ELR (cell line): ENCODE data around the gene TSPEAR.

Source experiments
- DNase-seq: peaks from one replicate; pipeline ENCODE4 v3.0.0-alpha.2; 2015; ENCODE audit warnings: low read depth

Gene TSPEAR

DNA sequence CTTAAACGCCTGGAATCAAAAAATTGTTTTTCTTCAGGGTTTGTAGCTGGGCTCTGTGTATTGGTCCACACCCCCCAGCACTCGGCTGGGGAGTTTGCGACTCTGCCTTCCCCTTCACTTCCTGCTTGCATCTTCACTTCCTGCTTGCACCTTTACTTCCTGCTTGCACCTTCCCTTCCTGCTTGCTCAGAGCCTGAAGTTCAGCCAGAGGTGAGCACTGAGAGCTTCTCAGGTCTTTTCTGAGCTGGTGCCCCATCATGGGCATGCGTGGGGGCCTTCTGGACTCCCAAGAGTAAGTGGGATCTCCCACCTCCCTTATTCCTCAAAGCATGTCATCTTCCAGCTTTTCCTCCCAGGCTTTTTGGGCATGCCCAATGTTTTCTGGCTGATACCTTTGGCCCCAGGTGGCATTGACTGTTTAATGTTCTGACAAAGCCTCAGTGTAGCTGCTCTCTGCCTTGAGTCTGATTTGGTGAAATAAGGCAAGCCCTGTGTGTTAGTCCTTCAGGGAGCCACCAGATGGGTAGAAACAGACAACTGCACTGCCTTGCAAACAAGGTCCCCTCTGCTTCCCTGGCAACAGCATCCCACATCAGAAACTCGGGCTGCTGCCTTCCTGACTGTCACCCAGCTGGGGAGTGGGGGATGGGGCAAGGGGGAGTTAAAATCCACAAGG, 163.6 kb downstream of the TSPEAR start:
- DNase-seq, result no peak

DNA sequence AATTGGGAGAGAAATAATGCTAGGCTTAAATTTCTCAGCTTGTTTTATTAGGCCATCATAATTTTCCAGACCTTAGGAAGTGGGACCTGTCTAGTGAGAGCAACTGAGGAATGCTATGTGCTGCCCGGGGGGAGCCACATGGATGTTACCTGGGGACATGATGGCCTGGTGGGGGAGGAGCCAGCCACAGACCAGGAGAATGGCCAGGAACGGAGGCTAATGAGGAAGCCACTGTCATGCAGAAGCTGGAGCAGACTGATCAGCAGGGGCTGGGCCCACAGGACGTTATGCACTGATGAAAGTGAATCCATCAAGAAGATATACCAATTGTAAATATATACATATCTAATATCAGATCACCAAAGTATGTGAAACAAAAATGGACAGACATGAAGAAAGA, 166.8 kb downstream of the TSPEAR start:
- DNase-seq, result no peak

DNA sequence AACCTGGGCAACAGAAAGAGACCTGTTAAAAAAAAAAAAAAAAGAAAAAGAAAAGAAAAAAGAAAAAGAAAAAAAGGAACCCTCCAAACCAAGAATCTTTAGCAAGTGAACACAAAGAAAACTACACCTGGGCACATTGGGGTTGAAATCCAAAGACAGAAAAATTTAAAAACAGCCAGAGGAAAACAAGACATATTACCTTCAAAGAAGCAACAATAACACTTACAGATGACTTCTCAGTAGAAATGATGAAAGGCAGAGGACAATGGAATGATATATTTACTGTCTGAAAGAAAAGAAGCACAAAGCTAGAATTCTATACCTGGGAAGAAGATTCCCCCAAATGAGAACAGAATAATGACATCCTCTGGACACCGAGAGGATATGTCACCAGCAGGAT, 168.7 kb downstream of the TSPEAR start:
- no peak for DNase-seq

DNA sequence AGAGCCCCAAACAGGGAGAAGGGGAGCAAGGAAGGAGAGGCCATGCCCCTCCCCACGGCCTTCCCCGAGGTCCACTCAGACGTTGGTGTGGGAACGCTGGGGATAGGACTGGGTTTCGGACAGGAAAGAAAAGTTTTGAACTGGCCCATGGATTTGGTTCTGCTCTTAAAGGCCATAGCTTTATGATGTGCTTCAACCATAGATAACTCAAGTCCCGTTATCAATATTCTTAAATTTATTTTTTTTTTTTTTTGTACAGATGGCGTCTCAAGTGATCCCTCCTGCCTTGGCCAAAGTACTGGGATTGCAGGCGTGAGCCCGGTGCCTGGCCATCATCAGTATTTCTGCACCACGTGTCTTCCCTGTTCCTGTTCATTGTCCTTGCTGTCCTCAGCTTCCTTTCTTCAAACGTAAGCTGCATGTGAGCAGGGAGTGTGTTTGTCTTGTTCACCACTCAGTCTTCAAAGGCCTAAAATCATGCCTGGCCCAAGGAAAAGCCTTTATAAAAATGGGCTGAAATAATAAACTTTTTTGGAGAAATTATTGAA, 170.6 kb downstream of the TSPEAR start:
- DNase-seq, result no peak

DNA sequence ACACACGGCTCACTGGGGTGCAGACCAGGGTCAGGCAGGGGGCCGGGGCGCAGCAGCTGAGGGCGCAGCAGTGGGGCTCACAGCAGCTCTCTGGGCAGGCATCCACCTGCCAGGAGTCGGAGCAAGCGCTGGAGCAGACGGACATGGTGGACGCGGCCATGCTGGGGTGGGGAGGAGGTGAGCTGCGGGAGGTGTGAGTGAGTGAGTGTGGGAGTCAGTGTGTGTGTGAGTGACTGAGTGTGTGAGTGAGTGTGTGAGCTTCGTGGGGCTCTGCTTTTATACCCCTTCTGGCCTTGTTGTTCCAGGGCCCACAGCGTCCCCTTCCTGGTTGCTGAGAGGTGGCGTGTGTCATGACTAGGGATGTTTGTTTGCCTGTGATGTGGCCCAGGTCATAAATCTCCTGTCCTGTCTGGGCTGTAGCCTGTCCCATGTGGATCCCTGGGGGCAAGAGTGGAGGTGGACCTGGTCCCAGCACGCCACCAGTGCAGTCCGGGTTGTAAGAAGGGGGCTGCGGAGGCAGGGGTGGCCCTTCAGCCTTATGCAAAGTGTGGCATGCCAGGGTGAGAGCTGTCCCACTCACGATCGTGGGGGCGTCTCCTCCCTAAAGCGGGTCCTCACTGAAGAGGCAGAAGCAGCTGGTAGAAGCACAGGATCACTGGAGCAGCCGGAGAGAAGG, 171.2 kb downstream of the TSPEAR start, which contains the start of gene KRTAP10-1:
TSS of gene KRTAP10-1 (minus strand) at position 205 of the 676 bp plus-strand sequence. CDS start at position 160, 45 bp downstream.
- no peak for DNase-seq

DNA sequence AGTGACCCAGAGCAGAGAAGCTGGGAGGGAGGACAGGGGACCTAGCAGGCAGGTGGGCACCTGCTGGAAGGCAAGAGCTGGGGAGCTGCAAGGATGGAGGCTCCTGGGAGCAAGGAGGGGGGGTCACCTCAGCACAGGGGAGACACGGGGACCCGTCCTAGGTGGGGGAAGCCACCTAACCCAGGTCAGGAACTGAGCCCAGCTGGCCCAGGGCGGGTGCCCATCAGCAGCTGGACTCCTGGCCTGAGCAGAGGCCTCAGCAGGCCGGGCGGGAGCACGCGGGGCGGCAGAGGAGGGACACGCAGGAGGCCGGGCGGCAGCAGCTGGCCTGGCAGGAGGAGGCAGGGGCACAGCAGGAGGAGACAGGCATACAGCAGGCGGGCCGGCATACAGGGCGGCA, 172.3 kb downstream of the TSPEAR start:
- no peak for DNase-seq

DNA sequence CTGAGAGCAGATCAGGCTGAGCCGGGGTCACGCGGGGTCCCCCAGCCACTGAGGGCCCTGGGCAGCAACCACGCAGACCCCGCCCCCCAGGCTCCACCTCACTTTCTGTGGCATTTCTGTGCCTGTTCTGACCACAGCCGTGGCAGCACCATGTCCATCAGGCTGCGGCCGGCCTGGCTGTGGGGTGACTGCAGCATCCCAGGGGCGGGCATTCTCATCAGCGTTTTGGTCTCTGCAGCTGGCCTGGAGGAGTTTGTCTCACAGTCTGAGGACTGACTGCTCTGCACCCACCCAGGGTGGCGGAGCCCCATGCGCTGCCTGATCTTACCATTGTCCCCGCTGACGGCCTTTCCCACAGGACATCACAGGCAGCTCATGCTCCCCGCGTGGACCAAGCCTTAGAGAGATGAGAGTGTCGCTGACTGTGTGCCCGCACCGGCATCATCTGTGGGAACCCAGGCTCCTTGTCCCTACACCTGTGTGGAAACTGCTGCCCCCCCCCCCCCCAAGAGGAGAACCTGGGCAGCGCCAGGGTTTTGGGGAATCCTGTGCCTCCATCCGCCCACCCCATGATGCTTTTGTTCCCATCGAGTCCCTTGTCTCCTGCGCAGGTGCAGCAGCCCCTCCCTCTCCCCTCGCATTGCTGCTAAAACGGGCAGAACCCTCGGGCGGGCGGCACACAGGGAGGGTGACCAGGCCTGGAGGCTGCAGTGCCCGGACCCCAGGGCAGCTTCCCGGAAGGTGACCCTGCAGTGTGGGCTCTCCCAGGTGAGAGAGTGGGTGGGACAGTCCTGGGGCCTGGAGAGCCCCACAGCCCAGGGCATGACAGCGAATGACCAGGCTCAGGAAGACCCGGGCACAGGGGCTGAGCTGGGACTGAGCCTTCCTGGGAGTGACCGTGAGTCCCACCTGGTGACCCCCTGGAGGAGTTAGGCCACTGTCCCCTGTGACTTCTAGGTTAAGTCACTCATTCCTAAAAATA, 173.2 kb downstream of the TSPEAR start:
- DNase-seq, result no peak

DNA sequence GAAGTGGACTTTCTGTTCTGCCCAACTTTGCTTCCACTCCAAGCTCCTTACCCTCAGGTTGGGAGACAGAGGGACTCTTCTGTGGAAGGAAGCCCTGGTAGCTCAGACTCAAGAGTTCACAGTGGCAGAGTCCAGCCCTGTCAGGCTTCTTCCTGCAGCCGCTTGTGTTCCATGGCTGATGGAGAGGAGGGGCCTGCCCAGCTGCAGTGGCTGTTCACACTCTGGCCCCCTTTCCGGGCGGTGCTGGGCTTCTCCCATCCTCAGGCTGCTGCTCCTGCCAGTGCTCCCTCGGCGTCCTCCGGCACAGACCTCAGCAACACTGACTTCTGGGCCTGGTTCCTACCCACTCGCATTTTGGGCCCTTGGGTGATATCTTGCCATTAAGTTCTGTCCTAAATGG, 175.4 kb downstream of the TSPEAR start:
- DNase-seq, result no peak

DNA sequence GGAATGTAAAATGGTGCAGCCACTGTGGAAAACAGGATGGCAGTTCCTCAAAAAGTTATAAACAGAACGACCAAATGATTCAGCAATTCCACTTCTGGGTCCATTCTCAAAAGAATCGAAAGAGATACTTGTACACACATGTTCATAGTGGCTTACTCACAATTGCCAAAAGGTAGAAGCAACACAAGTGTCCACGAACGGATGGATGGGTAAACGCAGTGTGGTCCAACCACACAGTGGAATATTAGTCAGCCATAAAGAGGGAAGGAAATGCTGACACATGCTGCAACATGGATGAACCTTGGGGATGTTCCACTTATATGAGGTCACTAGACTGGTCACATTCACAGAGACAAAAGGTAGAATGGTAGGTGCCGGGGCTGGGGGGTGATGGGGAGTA, 176.7 kb downstream of the TSPEAR start:
- DNase-seq, result no peak

DNA sequence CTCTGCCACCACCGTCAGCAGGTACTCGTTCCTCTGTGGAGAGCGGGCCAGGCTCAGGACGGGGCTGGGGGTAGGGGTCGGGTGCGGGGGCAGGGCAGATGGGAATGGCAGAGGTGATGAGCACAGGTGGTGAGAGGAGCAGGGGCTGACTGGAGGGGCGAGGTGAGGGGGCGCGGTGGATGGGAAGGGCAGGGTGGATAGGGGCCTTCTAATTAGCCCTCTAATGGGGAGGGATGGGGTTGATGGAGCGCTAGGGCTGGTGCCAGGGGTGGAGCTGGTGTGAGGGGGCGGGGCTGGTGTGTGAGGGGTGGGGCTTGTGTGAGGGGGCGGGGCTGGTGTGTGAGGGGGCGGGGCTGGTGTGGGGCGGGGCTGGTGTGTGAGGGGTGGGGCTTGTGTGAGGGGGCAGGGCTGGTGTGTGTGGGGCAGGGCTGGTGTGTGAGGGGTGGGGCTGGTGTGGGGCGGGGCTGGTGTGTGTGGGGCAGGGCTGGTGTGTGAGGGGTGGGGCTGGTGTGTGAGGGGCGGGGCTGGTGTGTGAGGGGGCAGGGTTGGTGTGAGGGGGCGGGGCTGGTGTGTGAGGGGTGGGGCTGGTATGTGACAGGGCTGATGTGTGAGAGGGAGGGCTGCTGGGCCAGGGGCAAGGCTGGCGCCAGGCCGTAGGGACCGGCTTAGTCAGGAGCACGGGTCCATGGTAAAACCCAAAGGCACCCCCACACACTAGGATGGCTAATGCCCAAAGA, 177.3 kb downstream of the TSPEAR start:
- no peak for DNase-seq

DNA sequence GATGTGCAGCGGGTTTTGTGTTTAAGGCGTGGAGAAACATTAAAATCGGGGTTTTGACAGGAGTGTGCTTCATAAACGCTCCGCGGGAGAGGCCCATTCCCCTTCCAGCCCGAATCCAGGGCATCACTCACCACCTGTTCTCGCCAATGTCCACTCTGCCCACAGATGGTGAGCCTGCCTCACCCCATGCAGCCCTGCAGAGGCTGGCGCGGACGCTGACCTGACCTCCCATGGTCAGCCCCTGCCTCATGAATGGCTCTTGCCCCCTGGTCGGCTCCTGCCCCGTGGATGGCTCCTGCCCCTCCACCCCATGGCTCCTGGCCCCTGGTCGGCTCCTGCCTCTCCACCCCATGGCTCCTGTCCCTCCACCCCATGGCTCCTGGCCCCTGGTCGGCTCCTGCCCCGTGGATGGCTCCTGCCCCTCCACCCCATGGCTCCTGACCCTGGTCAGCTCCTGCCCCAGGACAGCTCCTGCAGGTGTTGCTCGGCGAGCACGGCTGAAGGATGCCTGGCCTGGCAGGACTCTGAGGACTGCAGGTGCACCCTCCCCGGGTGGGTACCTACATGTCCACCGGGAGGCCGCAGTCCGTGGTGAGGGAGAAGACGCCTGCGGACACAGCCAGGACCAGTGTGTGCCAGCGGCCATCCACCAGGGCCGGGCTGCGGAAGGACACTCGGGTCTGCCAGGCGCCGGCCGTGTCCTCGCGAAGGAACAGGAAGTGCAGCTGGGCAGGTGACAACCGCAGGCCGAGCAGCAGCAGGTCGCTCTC, 178.1 kb downstream of the TSPEAR start:
- no peak for DNase-seq

DNA sequence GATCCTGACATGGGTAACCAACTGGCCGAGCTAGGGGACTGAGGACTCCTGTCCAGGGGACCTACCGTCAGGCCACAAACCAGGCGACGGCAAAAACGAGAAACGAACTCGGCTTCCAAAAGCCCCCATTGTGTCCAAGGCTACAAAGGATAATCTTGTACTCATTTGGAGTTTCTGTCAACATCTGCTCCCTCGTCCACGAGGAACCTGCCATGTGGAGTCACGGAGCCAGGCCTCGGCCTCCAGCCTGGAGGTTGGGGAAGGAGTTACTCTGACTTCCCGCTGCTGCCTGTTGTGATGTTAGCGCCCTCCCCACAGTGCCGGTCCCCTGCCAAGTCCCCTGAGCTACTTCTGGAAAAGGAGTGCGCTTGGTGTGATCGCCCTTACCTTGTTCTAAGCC, 178.7 kb downstream of the TSPEAR start:
- no peak for DNase-seq

DNA sequence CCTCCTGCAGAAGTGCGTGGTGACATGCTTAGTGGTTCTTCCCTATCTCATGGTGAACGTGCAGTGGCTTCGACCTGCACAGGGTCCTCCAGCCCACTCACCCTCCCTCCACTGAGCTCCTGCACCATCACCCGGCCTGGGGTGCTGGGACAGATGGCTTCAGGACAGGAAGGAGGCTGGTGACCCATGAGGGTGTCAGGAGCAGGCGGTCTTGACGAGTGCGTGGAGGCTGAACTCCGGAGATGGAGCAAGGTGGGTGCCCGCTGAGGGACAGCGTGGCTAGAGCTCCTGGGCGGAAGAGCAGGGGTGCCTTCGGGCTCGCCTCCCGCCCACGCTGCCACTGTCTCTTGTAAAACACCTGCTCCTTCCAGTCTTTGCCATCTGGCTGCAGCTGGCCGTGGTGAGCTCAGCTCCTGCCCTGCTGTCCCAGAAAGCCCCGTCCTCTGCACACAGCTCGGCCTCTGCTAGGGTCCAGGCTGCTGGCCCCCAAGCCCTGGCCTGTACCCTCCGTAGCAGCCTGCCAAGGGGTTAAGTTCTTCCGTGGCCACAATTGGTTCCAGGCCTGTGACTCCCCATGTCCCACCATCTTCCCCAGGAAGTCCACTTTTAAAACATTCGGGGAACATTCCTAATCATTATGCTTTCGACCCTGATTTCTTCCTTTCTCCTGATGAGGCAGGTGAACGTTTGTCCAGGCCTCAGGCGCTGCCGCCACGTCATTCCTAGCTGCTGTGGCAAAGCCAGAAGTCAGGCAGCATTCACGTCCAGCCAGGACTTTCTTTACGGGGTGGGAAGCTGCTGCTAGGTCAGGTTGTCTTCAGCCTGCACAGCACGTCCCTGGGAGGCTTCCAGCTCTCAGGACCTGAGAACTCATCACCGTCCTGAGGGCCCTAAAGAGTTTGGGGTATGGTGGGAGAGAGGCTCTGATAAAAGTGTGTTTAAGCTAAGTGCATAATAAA, 179.5 kb downstream of the TSPEAR start:
- DNase-seq, result no peak

DNA sequence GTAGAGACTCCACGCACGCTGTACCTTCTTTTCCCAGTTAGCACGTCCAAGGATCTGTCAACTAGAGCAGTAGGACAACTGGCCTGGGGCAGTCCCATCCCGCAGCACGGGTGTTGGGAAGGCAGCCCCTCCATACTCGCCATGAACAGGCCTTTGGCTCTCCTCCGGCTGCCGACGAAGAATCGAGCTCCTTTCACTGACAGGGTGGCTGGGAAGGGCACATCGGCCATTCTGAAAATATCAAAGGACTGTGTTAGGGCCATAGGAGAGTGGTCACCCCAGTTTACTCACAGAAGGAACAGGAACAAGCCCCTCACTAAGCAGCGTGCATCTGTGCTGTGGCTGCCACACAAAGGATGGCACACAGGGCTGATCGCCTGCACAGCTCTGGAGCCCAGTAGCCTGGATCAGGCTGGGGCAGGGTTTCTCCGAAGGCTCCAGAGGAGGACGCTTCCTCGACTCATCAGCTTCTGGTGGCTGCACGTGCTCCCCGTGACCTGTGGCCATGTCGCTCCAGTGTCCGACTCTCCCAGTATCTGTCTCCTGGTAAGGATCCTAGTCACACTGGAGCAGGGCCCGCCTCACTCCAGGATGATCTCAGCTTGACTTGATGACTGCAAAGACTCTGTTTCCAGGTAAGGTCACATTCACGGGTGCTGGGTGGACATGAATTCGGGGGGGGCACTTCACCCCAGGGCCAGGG, 180.3 kb downstream of the TSPEAR start:
- no peak for DNase-seq

DNA sequence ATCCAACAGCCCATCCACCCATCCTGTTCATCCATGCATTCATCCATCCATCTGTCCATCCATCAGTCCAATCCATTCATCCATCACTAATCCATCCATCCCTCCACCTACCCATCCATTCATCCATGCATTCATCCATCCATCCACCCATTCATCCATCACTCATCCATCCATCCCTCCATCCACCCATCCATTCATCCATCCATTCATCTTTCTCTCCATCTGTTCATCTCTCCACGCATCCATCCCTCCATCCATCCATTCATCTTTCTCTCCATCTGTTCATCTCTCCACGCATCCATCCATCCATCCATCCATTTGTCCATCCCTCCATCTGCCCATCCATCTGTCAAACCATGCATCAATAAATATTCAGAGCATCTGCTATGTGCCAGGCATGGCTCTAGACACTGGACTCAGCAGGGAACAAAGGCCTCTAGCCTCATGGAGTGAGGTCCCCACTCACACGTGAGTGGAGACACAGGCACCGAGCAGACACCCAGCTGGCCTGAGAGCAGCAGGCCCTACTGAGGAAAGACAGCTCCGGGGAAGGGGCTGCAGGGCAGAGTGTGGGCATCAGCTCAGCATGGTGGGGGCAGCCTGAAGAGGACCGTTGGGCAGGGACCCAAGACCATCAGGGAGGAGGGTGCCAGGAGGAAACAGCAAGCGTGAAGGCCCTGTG, 181.0 kb downstream of the TSPEAR start:
- no peak for DNase-seq

DNA sequence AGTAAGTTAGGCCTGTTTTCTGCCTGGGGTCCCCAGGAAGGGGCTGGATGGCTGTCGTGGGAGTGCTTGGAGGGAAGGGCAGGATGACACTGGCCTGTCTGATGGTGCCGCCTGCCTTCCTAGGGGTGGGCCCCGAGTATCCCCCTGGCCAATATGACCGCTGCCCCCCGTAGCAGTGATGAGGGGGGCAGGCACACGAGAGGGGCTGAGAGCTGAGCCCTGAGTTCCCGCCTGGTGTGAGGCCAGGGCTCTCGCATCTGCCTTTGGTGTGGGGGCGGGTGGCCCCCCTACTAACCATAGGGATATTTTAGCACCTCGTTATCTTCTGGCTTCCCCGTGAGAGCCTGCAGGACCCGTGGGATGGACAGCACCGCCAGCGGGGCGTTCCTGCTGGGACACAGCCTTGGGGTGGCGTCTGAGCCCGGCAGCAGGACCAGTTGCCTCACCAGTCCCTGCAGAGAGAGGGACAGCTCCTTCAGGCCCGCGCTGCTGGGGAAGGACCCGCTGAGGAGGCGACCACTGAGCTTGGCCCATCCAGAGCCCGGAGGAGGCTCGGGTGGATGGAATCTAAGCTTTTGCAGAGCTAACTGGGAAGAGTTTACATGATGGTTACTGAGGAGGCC, 181.8 kb downstream of the TSPEAR start:
- no peak for DNase-seq

DNA sequence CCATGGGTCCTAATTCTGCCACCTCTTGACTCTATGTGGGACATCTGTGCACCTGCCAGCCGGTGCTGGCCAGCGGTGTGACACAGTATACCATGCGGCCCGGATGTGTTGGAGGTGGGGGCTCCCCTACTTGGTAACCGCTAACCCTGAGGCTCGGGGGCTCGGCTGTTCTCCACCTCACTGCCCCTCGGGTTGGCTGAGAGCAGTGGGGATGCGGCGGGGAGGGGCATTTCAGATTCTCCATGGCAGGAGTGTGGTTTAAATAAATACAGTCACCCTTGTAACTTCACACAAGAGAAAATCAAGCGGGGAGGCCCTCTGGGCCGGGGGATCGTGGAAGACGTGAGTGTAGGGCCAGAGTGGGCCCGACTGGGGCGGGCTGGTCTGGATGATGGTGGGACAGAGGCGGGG, 182.4 kb downstream of the TSPEAR start:
- DNase-seq, result no peak

DNA sequence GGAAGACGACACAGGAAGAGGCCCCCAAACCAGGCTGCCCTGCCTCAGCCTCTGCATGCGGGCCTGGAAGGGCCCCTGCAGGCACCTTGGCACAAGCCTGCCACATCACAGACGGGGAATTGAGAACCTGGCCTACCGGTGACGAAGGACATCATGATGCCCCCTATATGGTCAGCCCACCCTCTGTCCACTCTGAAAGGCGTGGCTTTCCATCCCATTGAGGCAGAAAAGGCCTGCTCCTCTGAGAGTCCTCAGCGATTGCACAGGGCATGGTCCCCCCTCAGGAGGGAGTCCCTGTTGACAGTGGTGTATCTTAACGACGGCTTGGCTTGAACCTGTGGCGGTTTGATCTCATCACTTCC, 182.8 kb downstream of the TSPEAR start:
- no peak for DNase-seq
